ENCODE data around the gene SHISAL2A. TPM values are rescaled to one million over a fixed set of nuclear protein-coding genes. Genes with fewer than 3 reads are reported as not detected.
A peak's percentile ranks its signal among the peaks of the same experiment; 100 is the strongest.

SHISAL2A gene
- total RNA-seq, 5 donors from 2014 or later (not counting 1 experiment from before 2014, with no cell fraction given), result 38.4 to 80.7 (median 74.7) TPM

GRCh38 chr1:52697795-52698674, 65.1 kb downstream of the SHISAL2A start, which contains the start of gene COA7:
Gene COA7, minus strand, starts transcription at chr1:52698347. Its CDS starts 21 bp downstream, at chr1:52698326.
- peaks cover 21 to 35% (median 25%) of the 10 kb centered on the region in 3 donors for H3K4me1 Mint-ChIP-seq
- peaks cover 8 to 18% of the 10 kb centered on the region in 2 experiments for H3K4me1 ChIP-seq (ENCODE audit: control insufficient read depth in 1 of 2, extremely low read depth in 1 of 2, insufficient read depth in 2 of 2, low read length in 2 of 2)
- H3K4me3 Mint-ChIP-seq, result peak within 1 kb of the TSS; percentile 87 to 88 (median 87)
- H3K36me3 ChIP-seq (ENCODE audit: control insufficient read depth in 2 of 2, extremely low read depth in 1 of 2, insufficient read depth in 1 of 2, low read length in 1 of 2), result no peaks in the 10 kb centered on the region
- peak within 1 kb of the TSS; percentile 59 to 69 for H3K4me3 ChIP-seq (ENCODE audit: control insufficient read depth in 1 of 2, extremely low read depth in 1 of 2, low read length in 1 of 2)
- H3K27ac ChIP-seq (ENCODE audit: low read length), result peak within 1 kb of the TSS; percentile 41
- 3% methylated on average over 66 of the region's 68 CpGs for WGBS (ENCODE audit: insufficient coverage)
- H3K27ac Mint-ChIP-seq, result peak within 1 kb of the TSS; percentile 66 to 86
- ChIA-PET CTCF (interaction anchor here in 1 of 2 donors (0.6 kb wide), 1 partner anchor 249 kb away, joined by 3 read pairs; no protein-coding TSS in a partner anchor), POLR2A (no interaction called here)
- peak; percentile 39 to 46 (median 42) for ATAC-seq (replicated peaks in 1 of 4)
- peak; percentile 2 to 74 (median 37) for DNase-seq
- no peaks in the 10 kb centered on the region for H3K27me3 Mint-ChIP-seq
- H3K9me3 ChIP-seq, result no peaks in the 10 kb centered on the region
- H3K27me3 ChIP-seq (replicated peaks in 1 of 2; ENCODE audit: control insufficient read depth in 2 of 2, extremely low read depth in 1 of 2, insufficient read depth in 2 of 2, low read length in 1 of 2), result no peaks in the 10 kb centered on the region
- no peaks in the 10 kb centered on the region for H3K9me3 Mint-ChIP-seq
- peaks cover 4% of the 10 kb centered on the region for H3K36me3 Mint-ChIP-seq

DNA sequence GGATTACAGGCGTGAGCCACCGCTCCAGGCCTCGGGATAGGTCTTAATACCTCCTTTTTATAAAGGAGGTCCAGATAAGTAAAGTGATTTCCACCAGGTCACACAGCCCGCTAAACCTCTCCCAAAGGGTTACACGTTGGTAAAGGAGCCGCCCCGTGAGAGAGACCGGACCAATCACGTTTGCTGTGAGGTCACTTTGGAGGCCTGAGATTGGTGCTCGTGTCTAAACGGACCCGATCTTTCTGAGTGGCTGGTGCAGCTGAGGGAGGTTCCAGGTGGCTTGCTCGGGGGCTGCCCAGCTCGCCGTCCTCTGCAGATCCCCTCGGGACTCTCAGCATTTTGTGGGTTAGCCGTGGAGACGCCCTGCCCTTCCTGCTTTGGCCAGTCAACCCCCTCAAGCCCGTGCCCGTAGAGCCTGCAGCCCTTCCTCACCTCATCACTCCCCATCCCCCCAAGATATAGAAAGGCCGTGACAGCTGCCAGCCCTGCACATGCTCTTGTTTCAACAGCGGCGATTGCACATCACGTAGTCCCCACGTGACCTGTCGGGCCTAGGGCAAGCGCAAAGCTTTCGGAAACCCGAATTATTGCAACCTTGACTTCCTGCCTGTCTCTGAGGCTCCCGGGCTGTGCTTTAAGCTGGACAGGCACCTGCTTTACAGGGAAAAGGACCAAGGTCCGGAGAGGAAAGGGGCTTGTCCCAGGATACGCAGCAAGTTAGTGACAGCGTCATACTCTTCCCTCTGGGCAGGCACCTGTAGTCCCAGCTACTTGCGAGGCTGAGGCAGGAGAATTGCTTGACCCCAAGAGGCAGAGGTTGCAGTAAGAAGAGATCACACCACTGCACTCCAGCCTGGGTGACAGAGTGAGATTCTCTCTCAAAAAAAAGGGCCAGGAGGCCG, 70.2 kb downstream of the SHISAL2A start:
- H3K27me3 ChIP-seq (replicated peaks in 1 of 2; ENCODE audit: control insufficient read depth in 2 of 2, extremely low read depth in 1 of 2, insufficient read depth in 2 of 2, low read length in 1 of 2), result peaks cover 0 to 4% of the 10 kb centered on the region in 2 experiments
- peak overlapping the region; percentile 53 to 59 for H3K4me3 ChIP-seq (ENCODE audit: control insufficient read depth in 1 of 2, extremely low read depth in 1 of 2, low read length in 1 of 2)
- peak overlapping the region; percentile 97 for H3K27ac ChIP-seq (ENCODE audit: low read length)
- 6% methylated on average over 28 of the region's 35 CpGs for WGBS (ENCODE audit: insufficient coverage)
- H3K36me3 ChIP-seq (ENCODE audit: control insufficient read depth in 2 of 2, extremely low read depth in 1 of 2, insufficient read depth in 1 of 2, low read length in 1 of 2), result no peaks in the 10 kb centered on the region
- DNase-seq (peak; percentile 69 to 89 (median 78)), ATAC-seq (replicated peaks in 1 of 4) (peak; percentile 90 to 94 (median 91))
- H3K4me1 ChIP-seq (ENCODE audit: control insufficient read depth in 1 of 2, extremely low read depth in 1 of 2, insufficient read depth in 2 of 2, low read length in 2 of 2), result peaks cover 5 to 20% of the 10 kb centered on the region in 2 experiments
- H3K9me3 ChIP-seq, result no peaks in the 10 kb centered on the region
- H3K9me3 Mint-ChIP-seq, result no peaks in the 10 kb centered on the region
- no peaks in the 10 kb centered on the region for H3K36me3 Mint-ChIP-seq
- ChIA-PET POLR2A (interaction anchor here (0.5 to 0.9 kb wide), 4 partner anchors 23 to 591 kb away, joined by 3 to 7 read pairs (median 4); partner anchors contain the start of genes ZYG11B (in 2 of the 2), ORC1 (in 1 of the 2) and PRPF38A (in 1 of the 2)), CTCF (interaction anchor here (0.5 to 1.2 kb wide), 7 partner anchors 12 to 649 kb away, joined by 3 to 5 read pairs (median 3); partner anchors contain the start of gene ZYG11B (in 1 of the 2))
- peak overlapping the region; percentile 98 to 99 for H3K27ac Mint-ChIP-seq
- peaks cover 20 to 37% (median 23%) of the 10 kb centered on the region in 3 donors for H3K4me1 Mint-ChIP-seq
- peak overlapping the region; percentile 78 to 88 (median 81) for H3K4me3 Mint-ChIP-seq
- no peaks in the 10 kb centered on the region for H3K27me3 Mint-ChIP-seq

GRCh38 chr1:52706136-52706670, 73.2 kb downstream of the SHISAL2A start:
- H3K9me3 Mint-ChIP-seq, result no peaks in the 10 kb centered on the region
- DNase-seq (no peak), ATAC-seq (replicated peaks in 1 of 4) (no peak)
- Histone ChIP-seq H3K9me3 (no peaks in the 10 kb centered on the region), H3K4me1 (ENCODE audit: control insufficient read depth in 1 of 2, extremely low read depth in 1 of 2, insufficient read depth in 2 of 2, low read length in 2 of 2) (peaks cover 2 to 15% of the 10 kb centered on the region in 2 experiments), H3K36me3 (ENCODE audit: control insufficient read depth in 2 of 2, extremely low read depth in 1 of 2, insufficient read depth in 1 of 2, low read length in 1 of 2) (no peaks in the 10 kb centered on the region), H3K27ac (ENCODE audit: low read length) (no peak overlapping the region), H3K4me3 (ENCODE audit: control insufficient read depth in 1 of 2, extremely low read depth in 1 of 2, low read length in 1 of 2) (no peak overlapping the region), H3K27me3 (replicated peaks in 1 of 2; ENCODE audit: control insufficient read depth in 2 of 2, extremely low read depth in 1 of 2, insufficient read depth in 2 of 2, low read length in 1 of 2) (peaks cover 0 to 4% of the 10 kb centered on the region in 2 experiments)
- peaks cover 15 to 25% (median 16%) of the 10 kb centered on the region in 3 donors for H3K4me1 Mint-ChIP-seq
- 100% methylated on average over 2 of the region's 6 CpGs for WGBS (ENCODE audit: insufficient coverage)
- H3K27me3 Mint-ChIP-seq, result peaks cover 0 to 3% of the 10 kb centered on the region in 2 donors
- H3K36me3 Mint-ChIP-seq, result no peaks in the 10 kb centered on the region
- CTCF ChIA-PET, result no interaction called here
- no peak overlapping the region for H3K4me3 Mint-ChIP-seq
- no peak overlapping the region for H3K27ac Mint-ChIP-seq
- POLR2A ChIA-PET, result no interaction called here

Other genes starting within 250 kb of the SHISAL2A start
- gene ORC1, start 228.7 kb upstream of the SHISAL2A start, total RNA-seq, result 1 to 10 TPM; 1.7 to 2.1 (median 2.0) TPM
- gene PRPF38A, start 228.6 kb upstream of the SHISAL2A start, total RNA-seq, result 10 to 100 TPM; 58.6 to 66.1 (median 64.7) TPM
- gene TUT4, start 80.1 kb upstream of the SHISAL2A start, total RNA-seq, result 100 to 1,000 TPM; 109 to 143 (median 129) TPM
- gene GPX7, start 30.8 kb upstream of the SHISAL2A start, total RNA-seq, result 10 to 100 TPM; 13.4 to 28.1 (median 22.9) TPM
- gene COA7, start 65.2 kb downstream of the SHISAL2A start, total RNA-seq, result 1 to 10 TPM; 3.2 to 4.8 (median 4.1) TPM
- 10 to 100 TPM; 16.6 to 22.2 (median 20.1) TPM for gene ZYG11B, start 93.3 kb downstream of the SHISAL2A start, total RNA-seq
- under 1 TPM; 0.09 to 0.15 (median 0.09) TPM for gene ZYG11A, start 209.6 kb downstream of the SHISAL2A start, total RNA-seq

Measured in T-cell (primary cell).